ENCODE data around the gene DDX25. TPM values are rescaled to one million over a fixed set of nuclear protein-coding genes. Genes with fewer than 3 reads are reported as not detected.
"Not testable (repeated sequence)": the region's sequence is repeated elsewhere in the genome, so short reads cannot be mapped to it uniquely, and the experiment has no call there.

The DDX25 gene
- not detected in 2 replicates for total RNA-seq (2014; rRNA removed; shearing (Covaris generic))

GRCh38 chr11:125903711-125904659 lies at the start of gene DDX25:
Gene DDX25, plus strand, starts transcription at chr11:125904508. Its CDS starts 10 bp downstream, at chr11:125904518.
- no peak for DNase-seq (ENCODE audit: low spot score)

GRCh38 chr11:125857670-125858069 lies 46.6 kb upstream of the DDX25 start:
- DNase-seq (ENCODE audit: low spot score), result not testable (repeated sequence)

- not testable (repeated sequence) for DNase-seq (ENCODE audit: low spot score)
These were observed 41.5 kb upstream of the DDX25 start for GRCh38 chr11:125862786-125863185.

- DNase-seq (ENCODE audit: low spot score), result not testable (repeated sequence)
These were observed 39.0 kb upstream of the DDX25 start for GRCh38 chr11:125865354-125865753.

GRCh38 chr11:125869521-125869920 lies 34.8 kb upstream of the DDX25 start:
- DNase-seq (ENCODE audit: low spot score), result no peak

- no peak for DNase-seq (ENCODE audit: low spot score)
These were observed 32.7 kb upstream of the DDX25 start for GRCh38 chr11:125871391-125872137.

- no peak for DNase-seq (ENCODE audit: low spot score)
These were observed 32.2 kb upstream of the DDX25 start for GRCh38 chr11:125872138-125872491.

- no peak for DNase-seq (ENCODE audit: low spot score)
These were observed 30.3 kb upstream of the DDX25 start for GRCh38 chr11:125873881-125874555.

GRCh38 chr11:125874556-125875124 lies 29.7 kb upstream of the DDX25 start:
- DNase-seq (ENCODE audit: low spot score), result peak; percentile 54

GRCh38 chr11:125881291-125881690 lies 23.0 kb upstream of the DDX25 start:
- DNase-seq (ENCODE audit: low spot score), result no peak

- no peak for DNase-seq (ENCODE audit: low spot score)
These were observed 20.9 kb upstream of the DDX25 start for GRCh38 chr11:125883375-125883774.

- DNase-seq (ENCODE audit: low spot score), result no peak
These were observed 17.3 kb upstream of the DDX25 start for GRCh38 chr11:125886997-125887372.

GRCh38 chr11:125887373-125888324 lies 16.7 kb upstream of the DDX25 start, which contains the start of gene HYLS1:
Gene HYLS1, plus strand, starts transcription at chr11:125887668. Its CDS starts 11,701 bp downstream, at chr11:125899369.
- DNase-seq (ENCODE audit: low spot score), result peak; percentile 81

- DNase-seq (ENCODE audit: low spot score), result no peak
These were observed 13.7 kb upstream of the DDX25 start for GRCh38 chr11:125890447-125891100.

GRCh38 chr11:125892071-125892470 lies 12.2 kb upstream of the DDX25 start:
- DNase-seq (ENCODE audit: low spot score), result no peak

- DNase-seq (ENCODE audit: low spot score), result no peak
These were observed 11.3 kb upstream of the DDX25 start for GRCh38 chr11:125892994-125893393.

- DNase-seq (ENCODE audit: low spot score), result no peak
These were observed 2.4 kb upstream of the DDX25 start for GRCh38 chr11:125901872-125902271.

- no peak for DNase-seq (ENCODE audit: low spot score)
These were observed 1.9 kb upstream of the DDX25 start for GRCh38 chr11:125902277-125902926.

GRCh38 chr11:125902927-125903710 lies 1.2 kb upstream of the DDX25 start, which contains the start of gene PUS3:
Gene PUS3, minus strand, starts transcription at chr11:125903206. Its CDS starts 6,922 bp downstream, at chr11:125896284.
- DNase-seq (ENCODE audit: low spot score), result peak; percentile 50

Data from A172 (cell line).